ENCODE results near the gene ZNF410. TPM values are rescaled to one million over a fixed set of nuclear protein-coding genes. Genes with fewer than 3 reads are reported as not detected.

The ZNF410 gene
- total RNA-seq, 2 donors from 2014 or later: 55.0 to 61.4 TPM

DNA sequence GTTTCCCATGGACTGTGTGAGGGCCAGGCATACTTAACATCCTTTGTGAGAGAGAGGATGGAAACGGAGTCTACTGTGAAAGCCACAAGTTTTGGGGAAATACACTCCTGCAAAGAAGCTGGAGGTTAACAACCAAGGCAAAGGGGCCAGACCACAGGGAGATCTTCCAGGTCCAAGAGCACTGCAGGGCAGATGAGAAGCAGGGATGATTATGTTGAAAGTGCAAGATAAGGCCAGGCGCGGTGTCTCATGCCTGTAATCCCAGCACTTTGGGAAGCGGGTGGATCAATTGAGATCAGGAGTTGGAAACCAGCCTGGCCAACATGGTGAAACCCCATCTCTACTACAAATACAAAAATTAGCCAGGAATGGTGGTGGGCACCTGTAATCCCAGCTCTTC, 78.6 kb downstream of the ZNF410 start:
- H3K27me3 ChIP-seq (replicated peaks; ENCODE audit: insufficient read depth): no peaks in the 10 kb centered on the region
- H3K9me3 ChIP-seq: no peaks in the 10 kb centered on the region
- H3K4me1 ChIP-seq (ENCODE audit: control insufficient read depth in 1 of 2, low read depth in 2 of 2): no peaks in the 10 kb centered on the region
- H3K36me3 ChIP-seq: peaks cover 35% of the 10 kb centered on the region
- ATAC-seq (ENCODE audit: insufficient number of reproducible peaks, low FRiP score, low read depth): no peak
- no peak overlapping the region for H3K4me3 ChIP-seq
- TF ChIP-seq, protein P1, sequence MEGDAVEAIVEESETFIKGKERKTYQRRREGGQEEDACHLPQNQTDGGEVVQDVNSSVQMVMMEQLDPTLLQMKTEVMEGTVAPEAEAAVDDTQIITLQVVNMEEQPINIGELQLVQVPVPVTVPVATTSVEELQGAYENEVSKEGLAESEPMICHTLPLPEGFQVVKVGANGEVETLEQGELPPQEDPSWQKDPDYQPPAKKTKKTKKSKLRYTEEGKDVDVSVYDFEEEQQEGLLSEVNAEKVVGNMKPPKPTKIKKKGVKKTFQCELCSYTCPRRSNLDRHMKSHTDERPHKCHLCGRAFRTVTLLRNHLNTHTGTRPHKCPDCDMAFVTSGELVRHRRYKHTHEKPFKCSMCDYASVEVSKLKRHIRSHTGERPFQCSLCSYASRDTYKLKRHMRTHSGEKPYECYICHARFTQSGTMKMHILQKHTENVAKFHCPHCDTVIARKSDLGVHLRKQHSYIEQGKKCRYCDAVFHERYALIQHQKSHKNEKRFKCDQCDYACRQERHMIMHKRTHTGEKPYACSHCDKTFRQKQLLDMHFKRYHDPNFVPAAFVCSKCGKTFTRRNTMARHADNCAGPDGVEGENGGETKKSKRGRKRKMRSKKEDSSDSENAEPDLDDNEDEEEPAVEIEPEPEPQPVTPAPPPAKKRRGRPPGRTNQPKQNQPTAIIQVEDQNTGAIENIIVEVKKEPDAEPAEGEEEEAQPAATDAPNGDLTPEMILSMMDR (IDR thresholded peaks at IDR 0.05): no peak
- no peak for DNase-seq (ENCODE audit: low spot score)
- H3K27ac ChIP-seq: no peak overlapping the region

DNA sequence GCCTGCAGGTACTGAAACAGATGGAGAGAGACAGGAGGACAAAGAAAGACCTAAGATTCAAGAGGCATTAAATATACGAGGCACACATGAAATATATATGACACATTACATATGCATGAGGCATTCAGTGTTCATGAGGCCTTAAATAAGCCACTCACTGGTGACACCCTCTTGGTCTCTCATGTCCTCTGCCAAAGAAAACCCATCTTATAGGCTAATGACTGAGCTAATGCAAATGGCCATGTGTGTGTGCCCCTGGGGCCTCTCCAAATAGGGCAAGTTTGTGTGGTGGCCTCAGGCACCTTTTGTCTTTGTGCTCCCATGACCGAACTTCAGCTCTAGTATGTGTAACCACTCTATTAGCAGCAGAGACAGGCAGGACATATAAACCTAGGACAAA, 82.2 kb downstream of the ZNF410 start:
- H3K27ac ChIP-seq: no peak overlapping the region
- TF ChIP-seq, protein P1 (IDR thresholded peaks at IDR 0.05): no peak
- ATAC-seq (ENCODE audit: insufficient number of reproducible peaks, low FRiP score, low read depth) (no peak), DNase-seq (ENCODE audit: low spot score) (no peak)
- no peak overlapping the region for H3K4me3 ChIP-seq
- no peaks in the 10 kb centered on the region for H3K9me3 ChIP-seq
- no peaks in the 10 kb centered on the region for H3K4me1 ChIP-seq (ENCODE audit: control insufficient read depth in 1 of 2, low read depth in 2 of 2)
- H3K36me3 ChIP-seq: peaks cover 14% of the 10 kb centered on the region
- no peaks in the 10 kb centered on the region for H3K27me3 ChIP-seq (replicated peaks; ENCODE audit: insufficient read depth)

DNA sequence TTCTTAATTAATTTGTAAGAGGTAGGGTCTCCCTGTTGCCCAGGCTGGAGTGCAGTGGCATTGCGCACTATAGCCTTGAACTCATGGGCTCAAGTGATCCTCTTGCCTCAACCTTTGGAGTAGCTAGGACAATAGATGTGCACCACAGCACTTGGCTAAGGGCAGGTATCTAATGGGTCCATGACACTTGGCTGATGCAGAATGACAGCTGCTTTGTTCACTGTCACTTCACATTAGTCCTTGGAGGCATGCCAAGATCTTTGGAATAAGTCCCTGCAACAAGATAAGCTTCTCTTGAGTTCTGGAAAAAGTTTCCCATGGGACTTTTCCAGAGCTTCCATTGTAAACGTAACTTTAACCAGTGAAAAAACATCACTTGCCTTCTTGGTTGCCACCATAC, 86.8 kb downstream of the ZNF410 start:
- Histone ChIP-seq H3K9me3 (no peaks in the 10 kb centered on the region), H3K36me3 (peaks cover 9% of the 10 kb centered on the region), H3K4me3 (no peak overlapping the region), H3K27me3 (replicated peaks; ENCODE audit: insufficient read depth) (no peaks in the 10 kb centered on the region), H3K27ac (no peak overlapping the region), H3K4me1 (ENCODE audit: control insufficient read depth in 1 of 2, low read depth in 2 of 2) (no peaks in the 10 kb centered on the region)
- DNase-seq (ENCODE audit: low spot score): no peak
- ATAC-seq (ENCODE audit: insufficient number of reproducible peaks, low FRiP score, low read depth): no peak
- TF ChIP-seq, protein P1 (IDR thresholded peaks at IDR 0.05): no peak

DNA sequence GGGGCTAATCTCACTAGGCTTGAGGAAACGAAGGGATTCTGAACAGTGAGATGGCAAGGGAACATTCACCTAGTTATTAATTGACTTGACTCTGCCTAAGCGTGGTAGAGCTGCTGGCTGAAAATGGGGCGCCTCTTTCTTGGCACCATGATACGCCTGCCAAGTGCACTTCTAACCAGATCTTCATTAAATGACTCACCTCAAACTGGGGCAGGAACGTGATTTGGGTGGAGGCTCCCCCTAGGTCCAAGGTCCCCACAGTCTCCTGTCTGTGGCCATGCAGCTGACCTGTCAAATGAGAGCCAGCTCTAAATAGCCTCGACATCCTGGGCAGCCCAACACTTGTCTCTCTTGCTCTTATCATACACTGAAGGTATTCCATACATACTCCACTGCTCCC, 89.5 kb downstream of the ZNF410 start:
- ATAC-seq (ENCODE audit: insufficient number of reproducible peaks, low FRiP score, low read depth) (no peak), DNase-seq (ENCODE audit: low spot score) (no peak)
- Histone ChIP-seq H3K36me3 (peaks cover 3% of the 10 kb centered on the region), H3K27ac (no peak overlapping the region), H3K4me3 (no peak overlapping the region), H3K27me3 (replicated peaks; ENCODE audit: insufficient read depth) (no peaks in the 10 kb centered on the region), H3K4me1 (ENCODE audit: control insufficient read depth in 1 of 2, low read depth in 2 of 2) (no peaks in the 10 kb centered on the region), H3K9me3 (no peaks in the 10 kb centered on the region)
- TF ChIP-seq, protein P1 (IDR thresholded peaks at IDR 0.05): no peak

DNA sequence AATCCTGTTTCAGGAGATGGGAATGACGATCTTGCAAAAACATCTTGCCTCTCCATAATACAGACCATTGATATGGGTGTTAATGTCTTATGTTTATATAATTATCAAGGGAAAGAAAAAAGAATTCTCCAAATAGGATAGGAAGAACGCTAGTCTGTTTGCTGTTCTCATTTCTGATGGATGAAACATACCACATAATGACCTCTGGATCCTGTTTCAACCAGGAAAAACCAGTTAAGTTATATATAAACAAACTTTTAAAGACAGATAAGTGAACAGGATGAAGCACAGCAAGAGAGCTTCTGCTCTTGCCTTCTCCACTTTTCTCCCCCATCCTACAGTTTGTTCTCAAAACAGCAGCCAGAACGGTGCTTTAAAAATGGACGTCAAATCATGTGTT, 91.2 kb downstream of the ZNF410 start:
- ATAC-seq (ENCODE audit: insufficient number of reproducible peaks, low FRiP score, low read depth) (no peak), DNase-seq (ENCODE audit: low spot score) (no peak)
- H3K4me3 ChIP-seq: no peak overlapping the region
- TF ChIP-seq, protein P1 (IDR thresholded peaks at IDR 0.05): no peak
- H3K36me3 ChIP-seq: peaks cover 3% of the 10 kb centered on the region
- no peaks in the 10 kb centered on the region for H3K4me1 ChIP-seq (ENCODE audit: control insufficient read depth in 1 of 2, low read depth in 2 of 2)
- no peak overlapping the region for H3K27ac ChIP-seq
- no peaks in the 10 kb centered on the region for H3K27me3 ChIP-seq (replicated peaks; ENCODE audit: insufficient read depth)
- H3K9me3 ChIP-seq: no peaks in the 10 kb centered on the region

Other genes starting within 250 kb of the ZNF410 start
- 10 to 100 TPM; 13.0 to 20.7 TPM for gene DNAL1, start 241.9 kb upstream of the ZNF410 start, total RNA-seq
- 10 to 100 TPM; 27.3 to 37.4 TPM for gene PNMA1, start 172.5 kb upstream of the ZNF410 start, total RNA-seq
- gene PTGR2, start 35.0 kb upstream of the ZNF410 start, total RNA-seq: 1 to 10 TPM; 2.2 to 4.3 TPM
- 1 to 10 TPM; 2.9 to 4.5 TPM for gene FAM161B, start 63.2 kb downstream of the ZNF410 start, total RNA-seq
- gene COQ6, start 63.4 kb downstream of the ZNF410 start, total RNA-seq: 10 to 100 TPM; 46.3 to 57.1 TPM
- gene ENTPD5, start 132.4 kb downstream of the ZNF410 start, total RNA-seq: 10 to 100 TPM in 1 of 2 donors, 1 to 10 TPM in 1; 9.8 to 17.5 TPM
- 1 to 10 TPM; 4.7 to 5.6 TPM for gene BBOF1, start 132.5 kb downstream of the ZNF410 start, total RNA-seq
- gene ALDH6A1, start 197.6 kb downstream of the ZNF410 start, total RNA-seq: 10 to 100 TPM; 20.3 to 28.5 TPM
- gene LIN52, start 198.1 kb downstream of the ZNF410 start, total RNA-seq: 10 to 100 TPM in 1 of 2 donors, 1 to 10 TPM in 1; 8.7 to 22.1 TPM